WTC11 (cell line): ENCODE data around the gene TRAPPC4. TPM values are rescaled to one million over a fixed set of nuclear protein-coding genes. Genes with fewer than 3 reads are reported as not detected.
"Not testable (repeated sequence)": the region's sequence is repeated elsewhere in the genome, so short reads cannot be mapped to it uniquely, and the experiment has no call there.

Experiments
- ATAC-seq: fragments of 200-7000 bp; cut with Tn5 transposase; 2 replicates; pipeline ENCODE4 v1.10.0; 2021; ENCODE audit warnings: mild to moderate bottlenecking, moderate library complexity
- CTCF ChIA-PET: fragments of 300-600 bp; sonication (Branson Sonifier 250); formaldehyde crosslinking; loops from one replicate; lab custom pipeline; 2021; ENCODE audit warnings: antibody characterized with exemption; lab: Charles Lee
- POLR2A ChIA-PET: fragments of 350-600 bp; sonication (Branson Sonifier 250); formaldehyde crosslinking; loops from one replicate; lab custom pipeline; 2021; ENCODE audit warnings: antibody characterized with exemption; lab: Charles Lee
- DNase-seq: peaks from one replicate; pipeline ENCODE4 v3.0.0; 2021; ENCODE audit warnings: low spot score
- H3K27ac Mint-ChIP-seq: 2 replicates; pipeline ENCODE4 v1.8.0; 2021; ENCODE audit warnings: mixed read lengths
- H3K27me3 Mint-ChIP-seq: 2 replicates; pipeline ENCODE4 v1.8.0; 2021; ENCODE audit warnings: low read depth, mild to moderate bottlenecking, moderate library complexity, mixed read lengths
- H3K36me3 Mint-ChIP-seq: 2 replicates; pipeline ENCODE4 v1.8.0; 2021; ENCODE audit warnings: mixed read lengths
- H3K4me1 Mint-ChIP-seq: 2 replicates; pipeline ENCODE4 v1.8.0; 2022; ENCODE audit warnings: mixed read lengths
- H3K4me3 Mint-ChIP-seq: 2 replicates; pipeline ENCODE4 v1.8.0; 2021; ENCODE audit warnings: mild to moderate bottlenecking, moderate library complexity, mixed read lengths
- H3K9me3 Mint-ChIP-seq: 2 replicates; pipeline ENCODE4 v1.8.0; 2021; ENCODE audit warnings: mixed read lengths
- ATF1 ChIP-seq: sonication (generic); formaldehyde crosslinking; IDR thresholded peaks from 2 replicates; pipeline ENCODE4 v1.8.1; 2023; ENCODE audit warnings: mild to moderate bottlenecking, moderate library complexity, missing genetic modification reagents
- ATF3 ChIP-seq: sonication (generic); formaldehyde crosslinking; conservative IDR thresholded peaks from 2 replicates; pipeline ENCODE4 v1.8.1; 2022; ENCODE audit warnings: mild to moderate bottlenecking, missing genetic modification reagents
- CBFB ChIP-seq: sonication (generic); formaldehyde crosslinking; IDR thresholded peaks from 2 replicates; pipeline ENCODE4 v1.8.1; 2022; ENCODE audit warnings: mild to moderate bottlenecking, low read depth, missing genetic modification reagents
- CDX4 ChIP-seq: fragments of 250-450 bp; sonication (Bioruptor Pico); IDR thresholded peaks from 2 replicates; pipeline ENCODE4 v1.9.0; 2021; ENCODE audit warnings: moderate library complexity, mild to moderate bottlenecking, inconsistent platforms, borderline replicate concordance
- CREM ChIP-seq: sonication (generic); formaldehyde crosslinking; IDR thresholded peaks from 2 replicates; pipeline ENCODE4 v1.8.1; 2022; ENCODE audit warnings: mild to moderate bottlenecking, missing genetic modification reagents, moderate library complexity
- FOXK1 ChIP-seq: sonication (generic); formaldehyde crosslinking; IDR thresholded peaks from 2 replicates; pipeline ENCODE4 v1.8.0; 2022; ENCODE audit warnings: mild to moderate bottlenecking, moderate library complexity, missing genetic modification reagents
- GABPB1 ChIP-seq: sonication (generic); formaldehyde crosslinking; IDR thresholded peaks from 2 replicates; pipeline ENCODE4 v1.8.1; 2023; ENCODE audit warnings: mild to moderate bottlenecking, missing genetic modification reagents
- GTF2I ChIP-seq: fragments of 250-450 bp; sonication (Bioruptor Pico); conservative IDR thresholded peaks from 2 replicates; pipeline ENCODE4 v1.4.0; 2021; ENCODE audit warnings: mild to moderate bottlenecking
- IRF1 ChIP-seq: sonication (generic); formaldehyde crosslinking; IDR thresholded peaks from 2 replicates; pipeline ENCODE4 v1.8.0; 2023; ENCODE audit warnings: missing genetic modification reagents
- MYBL2 ChIP-seq: sonication (generic); formaldehyde crosslinking; IDR thresholded peaks from 2 replicates; pipeline ENCODE4 v1.8.1; 2023; ENCODE audit warnings: mild to moderate bottlenecking, moderate library complexity, missing genetic modification reagents
- NR3C1 ChIP-seq: sonication (generic); formaldehyde crosslinking; conservative IDR thresholded peaks from 2 replicates; pipeline ENCODE4 v1.8.1; 2023; ENCODE audit warnings: low read depth, mild to moderate bottlenecking, missing genetic modification reagents
- OVOL2 ChIP-seq: fragments of 250-450 bp; sonication (Bioruptor Pico); IDR thresholded peaks from 2 replicates; pipeline ENCODE4 v1.9.0; 2021; ENCODE audit warnings: mild to moderate bottlenecking, borderline replicate concordance
- SMAD4 ChIP-seq: sonication (generic); formaldehyde crosslinking; IDR thresholded peaks from 2 replicates; pipeline ENCODE4 v1.8.0; 2022; ENCODE audit warnings: mild to moderate bottlenecking, missing genetic modification reagents
- STAT6 ChIP-seq: sonication (generic); formaldehyde crosslinking; conservative IDR thresholded peaks from 2 replicates; pipeline ENCODE4 v1.8.1; 2023; ENCODE audit warnings: mild to moderate bottlenecking, low read depth, missing genetic modification reagents, moderate library complexity
- TEAD4 ChIP-seq: sonication (generic); formaldehyde crosslinking; IDR thresholded peaks from 2 replicates; pipeline ENCODE4 v1.8.0; 2022; ENCODE audit warnings: mild to moderate bottlenecking, missing genetic modification reagents
- ZBTB43 ChIP-seq: sonication (generic); formaldehyde crosslinking; IDR thresholded peaks from 2 replicates; pipeline ENCODE4 v1.8.1; 2023; ENCODE audit warnings: mild to moderate bottlenecking, missing genetic modification reagents
- ZMAT4 ChIP-seq: fragments of 250-450 bp; sonication (Bioruptor Pico); IDR thresholded peaks from 2 replicates; pipeline ENCODE4 v1.9.0; 2021; ENCODE audit warnings: mild to moderate bottlenecking
- ZNF121 ChIP-seq: sonication (generic); formaldehyde crosslinking; IDR thresholded peaks from 2 replicates; pipeline ENCODE4 v1.8.0; 2023; ENCODE audit warnings: missing genetic modification reagents
- ZNF263 ChIP-seq: sonication (generic); formaldehyde crosslinking; IDR thresholded peaks from 2 replicates; pipeline ENCODE4 v1.8.1; 2022; ENCODE audit warnings: low read depth, mild to moderate bottlenecking, moderate library complexity, missing genetic modification reagents
- ZNF281 ChIP-seq: sonication (generic); formaldehyde crosslinking; IDR thresholded peaks from 2 replicates; pipeline ENCODE4 v1.8.0; 2023; ENCODE audit warnings: mild to moderate bottlenecking, missing genetic modification reagents
- ZNF317 ChIP-seq: sonication (generic); formaldehyde crosslinking; IDR thresholded peaks from 2 replicates; pipeline ENCODE4 v1.8.1; 2023; ENCODE audit warnings: low read depth, mild to moderate bottlenecking, moderate library complexity, missing genetic modification reagents, borderline replicate concordance
- ZSCAN18 ChIP-seq: fragments of 250-450 bp; sonication (Bioruptor Pico); IDR thresholded peaks from 2 replicates; pipeline ENCODE4 v2.1.2; 2022; ENCODE audit warnings: mild to moderate bottlenecking, moderate library complexity
- total RNA-seq: library from RNA; stranded (reverse); gene quantifications from 3 replicates; pipeline ENCODE4 v1.2.3, GENCODE V29; 2021

TRAPPC4 gene
- total RNA-seq, 1 experiment from 2014 or later: 75.7 TPM

GRCh38 chr11:119018074-119018938, at the start of gene TRAPPC4, which contains the start of gene RPS25 (continued):
- no peak for TF ChIP-seq ZBTB43
- peak; percentile 82; the same call in 1 of the 2 replicates for TF ChIP-seq MYBL2 (CRISPR knock-in tag)
- 0 out of 2 replicates have a peak, but pooled peaks have one; percentile 41 for TF ChIP-seq ZNF263 (CRISPR knock-in tag)
- no peak for TF ChIP-seq IRF1 (CRISPR knock-in tag)
- TF ChIP-seq ZSCAN18: no peak
- TF ChIP-seq GTF2I: no peak
- TF ChIP-seq TEAD4 (CRISPR knock-in tag): no peak
- 0 out of 2 replicates have a peak, but pooled peaks have one; percentile 19 for TF ChIP-seq CBFB
- 0 out of 2 replicates have a peak, but pooled peaks have one; percentile 24 for TF ChIP-seq NR3C1 (CRISPR knock-in tag)
- TF ChIP-seq ATF1 (CRISPR knock-in tag): no peak
- peak; percentile 78; the same call in 1 of the 2 replicates for TF ChIP-seq CREM (CRISPR knock-in tag)
- TF ChIP-seq ZMAT4: no peak
- TF ChIP-seq ZNF317 (CRISPR knock-in tag): no peak
- peak; percentile 58; the same call in 1 of the 2 replicates for TF ChIP-seq ZNF121 (CRISPR knock-in tag)

GRCh38 chr11:118969508-118969907, 49.1 kb upstream of the TRAPPC4 start:
- H3K27me3 Mint-ChIP-seq, CTCF ChIA-PET, H3K4me1 Mint-ChIP-seq, H3K4me3 Mint-ChIP-seq, ATAC-seq, H3K27ac Mint-ChIP-seq, POLR2A ChIA-PET, DNase-seq, H3K9me3 Mint-ChIP-seq, H3K36me3 Mint-ChIP-seq: not testable (repeated sequence)

- Mint-ChIP-seq H3K4me3 (no peak within 1 kb of the TSS), H3K27ac (no peak within 1 kb of the TSS), H3K36me3 (no peaks in the 10 kb centered on the region), H3K27me3 (peaks cover 2% of the 10 kb centered on the region; the same call in 1 of the 2 replicates), H3K9me3 (peaks cover 5% of the 10 kb centered on the region; the same call in 1 of the 2 replicates), H3K4me1 (no peaks in the 10 kb centered on the region)
- DNase-seq: no peak
- ATAC-seq: no peak
- CTCF ChIA-PET: interaction anchor here (0.6 to 1.1 kb wide), 5 partner anchors 44 to 858 kb away, joined by 3 read pairs; partner anchors contain the start of gene CXCR5
- POLR2A ChIA-PET: interaction anchor here (0.5 kb wide), 2 partner anchors 28 to 127 kb away, joined by 3 read pairs; no protein-coding TSS in a partner anchor
- TF ChIP-seq OVOL2 (CRISPR knock-in tag) (no peak), ATF3 (CRISPR knock-in tag) (no peak), FOXK1 (CRISPR knock-in tag) (no peak), SMAD4 (CRISPR knock-in tag) (no peak), STAT6 (CRISPR knock-in tag) (no peak), ZNF281 (no peak), CDX4 (CRISPR knock-in tag) (no peak), GABPB1 (CRISPR knock-in tag) (no peak), CBFB (no peak)
These were observed 46.9 kb upstream of the TRAPPC4 start, which contains the start of gene FOXR1 for GRCh38 chr11:118971646-118972045. Gene FOXR1, plus strand, starts transcription at chr11:118971761. Its CDS starts 171 bp downstream, at chr11:118971932.
